ENCODE measurements around the gene FBN2.

Gene FBN2

DNA sequence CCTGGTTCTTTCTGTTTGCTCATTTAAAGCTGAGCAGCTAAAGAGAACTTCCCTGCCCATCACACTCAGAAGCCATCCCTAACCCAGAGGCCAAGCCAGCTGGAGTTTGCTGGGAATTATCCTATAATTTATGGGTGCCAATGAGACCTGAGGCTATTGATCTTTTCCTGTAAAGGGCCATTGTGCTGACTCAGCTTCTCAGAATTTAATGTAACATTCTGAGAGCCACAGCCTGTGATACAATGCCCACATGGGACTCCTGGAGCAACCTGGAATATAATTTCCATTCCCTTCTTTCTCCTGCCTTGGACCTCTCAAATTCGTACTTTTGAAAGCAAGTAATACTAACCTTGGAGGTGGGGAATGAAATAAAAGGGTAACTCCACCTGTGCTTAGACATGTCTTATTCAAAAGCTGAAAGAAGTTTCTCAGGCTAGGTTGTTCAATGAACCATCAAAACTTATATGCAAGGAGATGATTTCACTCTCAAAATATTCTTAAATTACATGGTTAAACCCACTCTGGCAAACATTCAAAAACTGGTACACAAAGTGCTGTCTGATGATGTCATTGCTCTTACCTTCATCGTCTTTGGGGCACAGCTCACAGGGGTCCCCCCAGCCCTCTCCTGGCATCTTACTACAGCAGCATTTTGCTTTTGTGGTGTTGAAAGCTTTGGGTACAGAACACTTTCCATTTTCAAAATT lies 247.7 kb downstream of the FBN2 start:
- no peak for TF ChIP-seq CTCF (IDR thresholded peaks at IDR 0.05; ENCODE audit: low read length, missing control alignments)
- H3K4me3 ChIP-seq (replicated peaks; ENCODE audit: low read depth, low read length) = no peak overlapping the region
- peak; percentile 28 for DNase-seq (ENCODE audit: low read depth)

GRCh38 chr5:128287740-128288139 lies 250.3 kb downstream of the FBN2 start:
- no peak for DNase-seq (ENCODE audit: low read depth)
- no peak overlapping the region for H3K4me3 ChIP-seq (replicated peaks; ENCODE audit: low read depth, low read length)
- TF ChIP-seq CTCF (IDR thresholded peaks at IDR 0.05; ENCODE audit: low read length, missing control alignments) = no peak

DNA sequence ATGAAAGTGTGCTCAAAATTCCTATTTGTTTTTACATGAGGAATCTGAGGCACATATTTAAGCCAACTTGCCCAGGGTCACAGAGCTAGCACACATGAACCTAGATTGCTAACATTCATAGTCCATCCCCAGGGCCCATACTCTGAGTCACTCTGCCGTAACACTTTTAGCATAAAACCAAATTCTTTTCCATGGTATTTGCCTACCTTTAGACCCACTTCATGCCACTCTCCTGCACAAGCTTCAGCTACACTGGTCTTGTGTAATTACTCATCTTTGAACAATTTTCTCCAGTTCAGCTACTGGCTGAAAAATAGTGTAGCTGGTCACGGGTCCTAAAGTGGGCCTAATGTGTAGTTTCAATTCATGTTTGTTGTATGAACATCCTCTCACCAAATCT lies 253.8 kb downstream of the FBN2 start:
- no peak for TF ChIP-seq CTCF (IDR thresholded peaks at IDR 0.05; ENCODE audit: low read length, missing control alignments)
- DNase-seq (ENCODE audit: low read depth) = no peak
- no peak overlapping the region for H3K4me3 ChIP-seq (replicated peaks; ENCODE audit: low read depth, low read length)

- no peak overlapping the region for H3K4me3 ChIP-seq (replicated peaks; ENCODE audit: low read depth, low read length)
- no peak for TF ChIP-seq CTCF (IDR thresholded peaks at IDR 0.05; ENCODE audit: low read length, missing control alignments)
- DNase-seq (ENCODE audit: low read depth) = no peak
Observed at GRCh38 chr5:128279345-128279744, 258.7 kb downstream of the FBN2 start.

DNA sequence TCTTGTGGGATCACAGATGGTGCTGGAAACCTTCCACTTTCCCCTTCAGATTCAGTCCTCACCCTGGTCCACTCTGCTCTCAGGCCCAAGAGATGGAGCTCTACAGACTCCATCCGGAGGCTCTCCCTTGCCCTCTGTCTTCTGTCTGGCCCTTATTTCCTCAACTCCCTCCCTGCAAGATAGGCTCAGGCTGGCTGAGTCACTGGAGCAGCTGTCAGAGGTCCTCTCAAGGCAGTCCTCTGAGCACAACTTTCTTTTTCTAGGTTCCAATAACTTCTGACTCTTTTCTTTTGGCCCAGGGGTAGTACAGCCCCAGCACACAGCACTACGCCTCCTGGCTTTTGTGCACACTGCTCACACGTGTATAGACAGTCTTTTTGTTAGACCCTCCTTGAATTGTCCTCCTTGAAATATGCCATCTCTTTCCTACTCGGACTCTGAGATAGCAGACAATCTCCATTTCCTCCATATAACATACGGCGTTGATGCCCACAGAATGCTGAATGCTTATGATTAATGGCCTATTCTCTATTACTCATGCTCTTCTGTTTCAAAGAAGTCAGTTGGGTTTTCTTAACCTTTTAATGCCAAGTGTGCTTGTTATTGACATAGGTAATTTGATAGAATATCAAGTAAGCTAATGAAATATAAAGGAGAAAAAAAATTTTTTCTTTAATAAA lies 261.4 kb downstream of the FBN2 start:
- no peak for TF ChIP-seq CTCF (IDR thresholded peaks at IDR 0.05; ENCODE audit: low read length, missing control alignments)
- H3K4me3 ChIP-seq (replicated peaks; ENCODE audit: low read depth, low read length) = peak overlapping the region; percentile 8
- DNase-seq (ENCODE audit: low read depth) = peak; percentile 49

- H3K4me3 ChIP-seq (replicated peaks; ENCODE audit: low read depth, low read length) = no peak overlapping the region
- no peak for DNase-seq (ENCODE audit: low read depth)
- no peak for TF ChIP-seq CTCF (IDR thresholded peaks at IDR 0.05; ENCODE audit: low read length, missing control alignments)
Observed at GRCh38 chr5:128274441-128274840, 263.6 kb downstream of the FBN2 start.

DNA sequence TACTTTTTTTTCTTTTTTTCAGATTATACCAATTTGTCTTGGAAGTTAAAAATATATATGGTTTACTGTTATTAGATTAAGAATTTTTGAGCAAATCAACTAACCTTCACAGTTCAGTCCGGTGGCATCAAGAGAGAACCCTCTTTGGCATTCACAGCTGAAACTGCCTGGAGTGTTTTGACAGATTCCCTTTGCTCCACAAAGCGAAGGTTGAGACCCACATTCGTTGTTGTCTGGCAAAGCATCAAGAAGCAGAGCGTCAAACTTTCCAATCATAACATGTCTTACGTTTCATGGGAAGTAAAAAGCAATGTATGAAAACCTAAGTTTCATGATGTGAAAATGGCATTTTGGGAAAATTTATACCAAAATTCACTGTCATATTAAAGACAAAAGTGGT lies 264.3 kb downstream of the FBN2 start:
- DNase-seq (ENCODE audit: low read depth) = no peak

More for the DNA sequence above, 264.3 kb downstream of the FBN2 start:
- TF ChIP-seq CTCF (IDR thresholded peaks at IDR 0.05; ENCODE audit: low read length, missing control alignments) = no peak
- H3K4me3 ChIP-seq (replicated peaks; ENCODE audit: low read depth, low read length) = no peak overlapping the region
